Astrocyte of the spinal cord (primary cell): ENCODE data around the gene GAB2.
A peak's percentile ranks its signal among the peaks of the same experiment; 100 is the strongest.
"Not testable (repeated sequence)": the region's sequence is repeated elsewhere in the genome, so short reads cannot be mapped to it uniquely, and the experiment has no call there.

ENCODE experiments used
- DNase-seq: peaks from one replicate; pipeline ENCODE4 v3.0.0; 2011; ENCODE audit warnings: low read depth, low spot score
- H3K4me3 ChIP-seq: 2 replicates; pipeline ENCODE4 v1.5.1; 2011; ENCODE audit warnings: low read depth, mild to moderate bottlenecking, low read length, moderate library complexity
- in situ Hi-C: cut with HindIII; loops from 2 replicates; pipeline ENCODE4 v1.10.0; 2017; ENCODE audit warnings: low sequenced_read_pairs
- TF ChIP-seq, protein P1 (sequence below): IDR thresholded peaks from 2 replicates; pipeline ENCODE4 v1.5.1; 2012; ENCODE audit warnings: low read depth, mild to moderate bottlenecking, low read length, inconsistent platforms

The GAB2 gene

GRCh38 chr11:78274739-78275138 lies 142.9 kb downstream of the GAB2 start:
- H3K4me3 ChIP-seq, result no peak overlapping the region
- in situ Hi-C loops, result no loop called here
- no peak for DNase-seq
- TF ChIP-seq, protein P1, sequence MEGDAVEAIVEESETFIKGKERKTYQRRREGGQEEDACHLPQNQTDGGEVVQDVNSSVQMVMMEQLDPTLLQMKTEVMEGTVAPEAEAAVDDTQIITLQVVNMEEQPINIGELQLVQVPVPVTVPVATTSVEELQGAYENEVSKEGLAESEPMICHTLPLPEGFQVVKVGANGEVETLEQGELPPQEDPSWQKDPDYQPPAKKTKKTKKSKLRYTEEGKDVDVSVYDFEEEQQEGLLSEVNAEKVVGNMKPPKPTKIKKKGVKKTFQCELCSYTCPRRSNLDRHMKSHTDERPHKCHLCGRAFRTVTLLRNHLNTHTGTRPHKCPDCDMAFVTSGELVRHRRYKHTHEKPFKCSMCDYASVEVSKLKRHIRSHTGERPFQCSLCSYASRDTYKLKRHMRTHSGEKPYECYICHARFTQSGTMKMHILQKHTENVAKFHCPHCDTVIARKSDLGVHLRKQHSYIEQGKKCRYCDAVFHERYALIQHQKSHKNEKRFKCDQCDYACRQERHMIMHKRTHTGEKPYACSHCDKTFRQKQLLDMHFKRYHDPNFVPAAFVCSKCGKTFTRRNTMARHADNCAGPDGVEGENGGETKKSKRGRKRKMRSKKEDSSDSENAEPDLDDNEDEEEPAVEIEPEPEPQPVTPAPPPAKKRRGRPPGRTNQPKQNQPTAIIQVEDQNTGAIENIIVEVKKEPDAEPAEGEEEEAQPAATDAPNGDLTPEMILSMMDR, result no peak

DNA sequence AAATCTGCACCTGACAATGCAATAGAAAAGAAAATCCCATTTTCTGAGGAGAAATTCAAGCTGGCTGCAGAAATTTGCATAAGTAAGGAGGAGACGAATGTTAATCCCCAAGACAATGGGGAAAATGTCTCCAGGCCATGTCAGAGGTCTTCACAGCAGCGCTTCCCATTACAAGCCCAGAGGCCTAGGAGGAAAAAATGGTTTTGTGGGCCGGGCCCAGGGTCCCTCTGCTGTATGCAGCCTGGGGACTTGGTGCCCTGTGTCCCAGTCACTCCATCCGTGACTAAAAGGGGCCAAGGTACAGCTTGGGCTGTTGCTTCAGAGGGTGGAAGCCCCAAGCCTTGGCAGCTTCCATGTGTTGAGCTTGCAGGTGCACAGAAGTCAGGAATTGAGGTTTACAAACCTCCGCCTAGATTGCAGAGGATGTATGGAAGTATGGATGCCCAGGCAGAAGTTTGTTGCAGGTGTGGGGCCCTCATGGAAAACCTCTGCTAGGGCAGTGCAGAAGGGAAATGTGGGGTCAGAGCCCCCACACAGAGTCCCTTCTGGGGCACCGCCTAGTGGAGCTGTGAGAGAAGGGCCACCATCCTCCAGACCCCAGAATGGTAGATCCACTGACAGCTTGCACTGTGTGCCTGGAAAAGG lies 144.9 kb downstream of the GAB2 start:
- in situ Hi-C loops, result not testable (repeated sequence)

DNA sequence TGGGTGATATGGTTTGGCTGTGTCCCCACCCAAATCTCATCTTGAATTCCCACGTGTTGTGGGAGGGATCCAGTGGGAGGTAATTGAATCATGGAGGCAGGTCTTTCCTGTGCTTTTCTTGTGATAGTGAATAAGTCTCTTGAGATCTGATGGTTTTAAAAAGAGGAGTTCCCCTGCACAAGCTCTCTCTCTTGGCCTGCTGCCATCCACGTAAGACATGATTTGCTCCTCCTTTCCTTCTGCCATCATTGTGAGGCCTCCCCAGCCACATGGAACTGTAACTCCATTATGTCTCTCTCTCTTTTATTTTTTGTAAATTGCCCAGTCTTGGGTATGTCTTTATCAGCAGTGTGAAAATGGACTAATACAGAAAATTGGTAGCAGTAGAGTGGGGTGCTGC lies 145.8 kb downstream of the GAB2 start:
- DNase-seq, in situ Hi-C loops, H3K4me3 ChIP-seq: not testable (repeated sequence)

More for the DNA sequence above, 144.9 kb downstream of the GAB2 start:
- not testable (repeated sequence) for DNase-seq, H3K4me3 ChIP-seq

DNA sequence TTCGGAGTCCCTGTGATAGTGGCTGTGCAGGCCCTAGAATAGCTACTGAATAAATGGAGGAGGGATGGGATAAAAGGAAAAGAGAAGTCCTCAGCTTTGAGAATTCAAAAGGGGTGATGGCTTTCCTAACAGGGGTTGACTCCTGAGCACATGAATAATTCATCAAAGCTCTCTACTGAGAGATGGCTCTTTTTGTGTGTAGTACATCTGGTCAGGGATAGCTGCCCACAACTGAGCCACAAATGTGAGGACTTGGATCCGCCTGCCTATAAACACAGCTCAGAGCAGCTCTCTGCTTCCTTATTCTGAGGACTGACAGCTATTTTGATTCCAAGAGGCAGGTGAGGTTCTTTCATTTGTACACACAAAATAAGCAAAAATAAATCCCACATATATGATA lies 146.6 kb downstream of the GAB2 start:
- no peak overlapping the region for H3K4me3 ChIP-seq
- TF ChIP-seq, protein P1, result no peak
- in situ Hi-C loops, result no loop called here
- DNase-seq, result no peak

DNA sequence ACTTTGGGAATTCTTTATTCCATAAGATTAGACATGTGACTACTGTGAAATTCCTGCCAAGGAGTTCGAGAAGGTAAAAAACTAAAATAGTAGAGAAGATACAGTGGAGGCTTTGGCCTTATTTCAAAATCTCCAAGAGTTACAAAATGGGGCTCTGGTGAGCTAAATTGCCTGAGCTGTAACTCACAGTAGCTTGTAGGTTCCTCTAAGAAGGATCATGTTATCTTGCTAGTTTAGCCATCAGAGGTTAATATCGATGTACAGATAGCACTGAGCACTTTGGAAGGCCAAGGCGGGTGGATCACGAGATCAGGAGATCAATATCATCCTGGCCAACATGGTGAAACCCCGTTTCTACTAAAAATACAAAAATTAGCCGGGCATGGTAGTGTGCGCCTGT lies 147.8 kb downstream of the GAB2 start:
- DNase-seq, result no peak
- in situ Hi-C loops, result no loop called here
- no peak overlapping the region for H3K4me3 ChIP-seq
- TF ChIP-seq, protein P1, result no peak

- TF ChIP-seq, protein P1, result no peak
- H3K4me3 ChIP-seq, result no peak overlapping the region
- in situ Hi-C loops, result no loop called here
- peak; percentile 16 for DNase-seq
Observed at GRCh38 chr11:78268591-78269410, 148.8 kb downstream of the GAB2 start.

- in situ Hi-C loops, result no loop called here
- no peak overlapping the region for H3K4me3 ChIP-seq
- DNase-seq, result no peak
- TF ChIP-seq, protein P1, result no peak
Observed at GRCh38 chr11:78266451-78266850, 151.2 kb downstream of the GAB2 start.
